ENCODE results near the gene SEC24D.

SEC24D gene

DNA sequence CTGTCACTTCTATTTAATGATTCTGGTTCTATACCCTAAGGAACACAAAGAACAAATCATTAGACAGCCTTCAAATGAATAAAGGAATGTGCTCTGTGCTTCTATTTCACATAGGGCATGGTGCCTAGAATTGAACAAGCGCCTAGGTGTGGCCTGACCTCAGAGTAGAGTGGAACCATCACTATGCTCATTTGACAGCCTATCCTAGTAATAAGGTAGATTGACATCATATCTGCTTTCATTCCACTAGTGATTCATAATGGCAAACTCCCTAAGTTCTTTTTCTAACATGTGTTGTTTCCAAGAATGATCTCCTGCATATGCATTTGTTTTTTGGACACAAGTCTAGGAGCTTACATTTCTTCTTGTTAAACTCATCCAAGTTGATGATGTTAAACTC, 114.2 kb downstream of the SEC24D start:
- no peak for DNase-seq (ENCODE audit: low spot score)
- no peak overlapping the region for H3K4me3 ChIP-seq
- TF ChIP-seq, protein P1, sequence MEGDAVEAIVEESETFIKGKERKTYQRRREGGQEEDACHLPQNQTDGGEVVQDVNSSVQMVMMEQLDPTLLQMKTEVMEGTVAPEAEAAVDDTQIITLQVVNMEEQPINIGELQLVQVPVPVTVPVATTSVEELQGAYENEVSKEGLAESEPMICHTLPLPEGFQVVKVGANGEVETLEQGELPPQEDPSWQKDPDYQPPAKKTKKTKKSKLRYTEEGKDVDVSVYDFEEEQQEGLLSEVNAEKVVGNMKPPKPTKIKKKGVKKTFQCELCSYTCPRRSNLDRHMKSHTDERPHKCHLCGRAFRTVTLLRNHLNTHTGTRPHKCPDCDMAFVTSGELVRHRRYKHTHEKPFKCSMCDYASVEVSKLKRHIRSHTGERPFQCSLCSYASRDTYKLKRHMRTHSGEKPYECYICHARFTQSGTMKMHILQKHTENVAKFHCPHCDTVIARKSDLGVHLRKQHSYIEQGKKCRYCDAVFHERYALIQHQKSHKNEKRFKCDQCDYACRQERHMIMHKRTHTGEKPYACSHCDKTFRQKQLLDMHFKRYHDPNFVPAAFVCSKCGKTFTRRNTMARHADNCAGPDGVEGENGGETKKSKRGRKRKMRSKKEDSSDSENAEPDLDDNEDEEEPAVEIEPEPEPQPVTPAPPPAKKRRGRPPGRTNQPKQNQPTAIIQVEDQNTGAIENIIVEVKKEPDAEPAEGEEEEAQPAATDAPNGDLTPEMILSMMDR (IDR thresholded peaks at IDR 0.05): no peak

DNA sequence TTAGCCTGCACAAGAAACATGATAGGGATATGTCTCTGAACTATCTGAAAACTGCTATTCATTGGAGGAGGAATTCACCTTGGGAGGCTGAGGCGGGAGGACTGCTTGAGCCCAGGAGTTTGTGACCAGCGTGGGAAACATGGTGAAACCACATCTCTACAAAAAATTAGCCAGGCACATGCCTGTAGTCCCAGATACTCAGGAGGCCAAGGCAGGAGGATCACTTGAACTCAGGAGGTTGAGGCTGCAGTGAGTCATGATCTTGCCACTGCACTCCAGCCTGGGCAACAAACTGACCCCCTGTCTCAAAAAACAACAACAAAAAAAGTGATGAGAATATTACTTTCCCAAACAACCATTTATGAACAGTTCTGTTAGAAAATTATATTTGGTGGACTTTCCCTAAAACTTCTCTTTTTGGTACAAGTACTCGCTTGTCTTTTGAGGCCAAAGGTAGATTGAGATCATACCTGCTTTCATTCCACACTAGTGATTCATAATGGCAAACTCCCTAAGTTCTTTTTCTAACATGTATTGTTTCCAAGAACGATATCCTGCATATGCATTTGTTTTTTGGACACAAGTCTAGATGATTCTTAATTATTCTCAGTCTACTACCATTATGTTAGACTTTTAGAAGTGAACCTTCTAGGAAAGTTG, 117.3 kb downstream of the SEC24D start:
- DNase-seq (ENCODE audit: low spot score): no peak
- H3K4me3 ChIP-seq: no peak overlapping the region
- TF ChIP-seq, protein P1 (IDR thresholded peaks at IDR 0.05): no peak
- no peak overlapping the region for H3K27ac ChIP-seq

More for the DNA sequence above, 114.2 kb downstream of the SEC24D start:
- no peak overlapping the region for H3K27ac ChIP-seq

DNA sequence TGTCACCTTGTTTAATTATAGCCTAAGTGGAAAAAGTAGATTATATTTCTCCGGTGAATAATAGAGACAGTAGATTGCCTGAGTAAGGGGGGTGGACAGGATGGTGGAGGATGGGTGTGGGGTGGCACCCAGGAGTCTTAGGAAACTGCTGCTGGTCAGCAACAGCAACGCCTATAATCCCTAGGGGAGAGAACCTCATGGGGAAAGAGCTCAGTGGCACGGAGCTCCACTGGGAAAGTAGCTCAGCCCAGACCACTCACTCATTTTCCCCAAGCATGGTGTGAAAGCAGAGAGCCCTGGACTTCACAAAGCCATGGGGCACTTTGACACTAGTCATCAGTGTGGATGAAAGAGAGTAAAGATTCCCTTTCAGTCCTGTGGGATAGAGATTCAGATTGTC, 119.6 kb downstream of the SEC24D start:
- H3K27ac ChIP-seq: no peak overlapping the region
- H3K4me3 ChIP-seq: no peak overlapping the region
- DNase-seq (ENCODE audit: low spot score): no peak
- TF ChIP-seq, protein P1 (IDR thresholded peaks at IDR 0.05): no peak

DNA sequence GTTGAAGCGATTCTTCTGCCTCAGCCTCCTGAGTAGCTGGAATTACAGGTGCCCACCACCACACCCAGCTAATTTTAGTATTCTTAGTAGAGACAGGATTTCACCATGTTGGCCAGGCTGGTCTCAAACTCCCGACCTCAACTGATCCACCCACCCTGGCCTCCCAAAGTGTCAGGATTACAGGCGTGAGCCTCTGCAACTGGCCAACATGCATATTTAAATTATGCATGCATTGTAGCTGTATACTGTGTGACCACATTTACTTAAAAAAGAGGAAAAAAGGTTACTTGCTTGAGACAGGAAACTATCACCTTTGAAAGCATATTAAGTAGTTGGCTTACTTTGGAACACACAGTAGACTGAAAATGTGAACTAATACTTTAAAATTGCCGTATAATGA, 121.2 kb downstream of the SEC24D start:
- no peak for DNase-seq (ENCODE audit: low spot score)
- TF ChIP-seq, protein P1 (IDR thresholded peaks at IDR 0.05): no peak
- H3K27ac ChIP-seq: no peak overlapping the region
- no peak overlapping the region for H3K4me3 ChIP-seq

DNA sequence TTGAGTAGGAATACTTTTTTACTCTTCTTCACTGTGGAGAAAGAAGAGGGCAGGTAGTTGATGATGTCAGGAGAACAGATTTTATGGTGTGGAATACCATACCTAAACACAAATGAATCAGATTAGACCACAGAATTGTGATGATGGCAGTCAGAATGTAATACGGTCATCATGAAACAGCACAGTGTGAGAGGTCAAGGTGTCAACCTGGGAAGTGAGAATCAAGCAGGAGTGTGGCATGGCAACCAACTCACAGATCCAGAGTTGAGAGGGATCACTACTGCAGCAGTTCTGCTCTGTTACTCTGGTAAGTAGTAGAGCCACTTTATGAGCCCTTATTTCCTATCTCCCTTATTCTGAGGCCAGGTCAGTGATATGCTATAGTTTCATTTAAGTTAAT, 123.1 kb downstream of the SEC24D start:
- Histone ChIP-seq H3K4me3 (no peak overlapping the region), H3K27ac (no peak overlapping the region)
- DNase-seq (ENCODE audit: low spot score): no peak
- TF ChIP-seq, protein P1 (IDR thresholded peaks at IDR 0.05): no peak

DNA sequence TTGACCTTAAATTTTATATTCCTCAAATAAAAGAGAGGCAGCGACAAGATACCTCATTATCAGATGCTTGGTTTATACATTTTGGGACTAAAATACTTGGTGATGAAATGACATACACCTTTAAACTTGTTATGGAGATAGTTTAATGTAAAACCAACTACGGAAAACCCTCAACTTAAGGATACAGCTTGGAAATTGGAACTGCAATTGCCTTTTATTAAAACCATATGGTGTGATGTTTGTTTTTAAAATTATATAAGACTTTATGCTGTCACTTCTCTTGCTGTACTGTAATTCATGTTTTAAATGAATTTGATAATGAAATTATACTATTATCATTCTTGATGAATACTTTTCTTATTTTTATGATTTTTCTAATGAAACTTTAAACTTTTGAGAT, 124.9 kb downstream of the SEC24D start:
- Histone ChIP-seq H3K4me3 (no peak overlapping the region), H3K27ac (no peak overlapping the region)
- TF ChIP-seq, protein P1 (IDR thresholded peaks at IDR 0.05): no peak
- no peak for DNase-seq (ENCODE audit: low spot score)

DNA sequence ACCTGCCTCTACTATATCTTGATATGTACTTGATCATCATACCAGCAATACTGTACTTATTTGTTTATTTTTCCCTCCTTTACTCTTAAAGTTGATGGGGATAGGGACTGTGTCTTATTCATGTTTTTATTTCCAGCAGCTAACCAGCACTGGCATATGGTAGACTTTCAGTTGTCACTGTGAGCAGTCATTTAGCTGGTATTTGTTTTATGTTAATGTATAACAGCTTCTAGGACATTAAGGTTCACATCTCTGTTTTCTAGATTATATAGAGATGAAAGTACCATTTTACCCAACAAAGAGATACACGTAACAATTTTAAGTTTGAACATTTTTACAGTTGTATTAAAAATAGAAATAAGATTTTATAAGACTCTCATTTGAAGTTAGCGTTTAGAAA, 132.8 kb downstream of the SEC24D start:
- no peak overlapping the region for H3K27ac ChIP-seq
- DNase-seq (ENCODE audit: low spot score): no peak

More for the DNA sequence above, 132.8 kb downstream of the SEC24D start:
- TF ChIP-seq, protein P1 (IDR thresholded peaks at IDR 0.05): no peak
- H3K4me3 ChIP-seq: no peak overlapping the region
